Thoracic aorta (tissue), 2 donors: ENCODE data around the gene NF2. TPM values are rescaled to one million over a fixed set of nuclear protein-coding genes. Genes with fewer than 3 reads are reported as not detected.

Experiments used
- ATAC-seq: fragments of 150-250 bp; one replicate; pipeline ENCODE4 v1.8.0; 2017; ENCODE audit warnings: low read depth; ENCODE audit not compliant: insufficient number of reproducible peaks, low FRiP score
- DNase-seq: peaks from one replicate; pipeline ENCODE4 v3.0.0-alpha.2; 2020; ENCODE audit warnings: low spot score
- H3K27ac ChIP-seq, 2 donors: fragments of 200-600 bp; sonication (generic); 1 replicate in 1 of 2; 2 replicates in 1 of 2; pipeline ENCODE4 v1.5.1; 2016; ENCODE audit warnings: mild to moderate bottlenecking in 2 of 2, moderate library complexity in 2 of 2
- H3K27me3 ChIP-seq: fragments of 200-600 bp; sonication (generic); replicated peaks from 2 replicates; pipeline ENCODE4 v1.6.0; 2016; ENCODE audit warnings: mild to moderate bottlenecking; ENCODE audit not compliant: insufficient read depth
- H3K36me3 ChIP-seq: fragments of 200-600 bp; sonication (generic); one replicate; pipeline ENCODE4 v1.5.1; 2016
- H3K4me1 ChIP-seq, 2 donors: fragments of 200-600 bp; sonication (generic); 1 replicate in 1 of 2; 2 replicates in 1 of 2; pipeline versions ENCODE4 v1.5.1 to v1.6.0; 2016; ENCODE audit warnings: low read depth in 2 of 2, mild to moderate bottlenecking in 1 of 2; ENCODE audit not compliant: control insufficient read depth in 1 of 2
- H3K4me3 ChIP-seq: fragments of 200-600 bp; sonication (generic); 2 replicates; pipeline ENCODE4 v1.5.1; 2016; ENCODE audit warnings: mild to moderate bottlenecking
- H3K9me3 ChIP-seq: fragments of 200-600 bp; sonication (generic); 2 replicates; pipeline ENCODE4 v1.5.1; 2016
- CTCF ChIP-seq: fragments of 200-600 bp; sonication (generic); IDR thresholded peaks from one replicate; pipeline ENCODE4 v1.5.1; 2019; ENCODE audit warnings: antibody characterized with exemption
- total RNA-seq, 2 donors: library from RNA; depleted of rRNA; stranded (reverse); fragments of >200 nt; gene quantifications; one replicate each; pipeline versions ENCODE4 v1.1.0 to v1.2.3, GENCODE V29; 2016

Gene NF2
- total RNA-seq, 2 donors from 2014 or later, result 37.1 to 41.2 TPM

GRCh38 chr22:29683536-29683935 is 80.1 kb downstream of the NF2 start:
- H3K27me3 ChIP-seq, result no peaks in the 10 kb centered on the region
- ATAC-seq (no peak), DNase-seq (no peak)
- no peaks in the 10 kb centered on the region for H3K9me3 ChIP-seq
- no peak for TF ChIP-seq CTCF
- H3K4me1 ChIP-seq, result no peaks in the 10 kb centered on the region
- no peak overlapping the region for H3K4me3 ChIP-seq
- peaks cover 38% of the 10 kb centered on the region for H3K36me3 ChIP-seq
- H3K27ac ChIP-seq, result no peak overlapping the region

- no peaks in the 10 kb centered on the region for H3K9me3 ChIP-seq
- no peak for TF ChIP-seq CTCF
- H3K4me1 ChIP-seq, result no peaks in the 10 kb centered on the region
- DNase-seq (no peak), ATAC-seq (no peak)
- H3K4me3 ChIP-seq, result no peak overlapping the region
- peaks cover 32% of the 10 kb centered on the region for H3K36me3 ChIP-seq
- no peak overlapping the region for H3K27ac ChIP-seq
- no peaks in the 10 kb centered on the region for H3K27me3 ChIP-seq
Measured at GRCh38 chr22:29684244-29684643, 80.8 kb downstream of the NF2 start.

GRCh38 chr22:29689206-29689879 is 85.9 kb downstream of the NF2 start:
- no peak for DNase-seq
- H3K4me1 ChIP-seq, result no peaks in the 10 kb centered on the region
- H3K36me3 ChIP-seq, result peaks cover 16% of the 10 kb centered on the region
- H3K27ac ChIP-seq, result no peak overlapping the region
- no peak for TF ChIP-seq CTCF
- H3K27me3 ChIP-seq, result no peaks in the 10 kb centered on the region
- no peak for ATAC-seq
- H3K4me3 ChIP-seq, result no peak overlapping the region
- no peaks in the 10 kb centered on the region for H3K9me3 ChIP-seq

GRCh38 chr22:29689880-29690213 is 86.4 kb downstream of the NF2 start:
- Histone ChIP-seq H3K9me3 (no peaks in the 10 kb centered on the region), H3K27ac (no peak overlapping the region), H3K4me3 (no peak overlapping the region), H3K27me3 (no peaks in the 10 kb centered on the region), H3K36me3 (peaks cover 17% of the 10 kb centered on the region), H3K4me1 (no peaks in the 10 kb centered on the region)
- peak; percentile 34 for TF ChIP-seq CTCF
- DNase-seq (no peak), ATAC-seq (no peak)

- no peak for TF ChIP-seq CTCF
- no peaks in the 10 kb centered on the region for H3K4me1 ChIP-seq
- no peaks in the 10 kb centered on the region for H3K27me3 ChIP-seq
- ATAC-seq (no peak), DNase-seq (no peak)
- H3K9me3 ChIP-seq, result no peaks in the 10 kb centered on the region
- no peak overlapping the region for H3K27ac ChIP-seq
- H3K4me3 ChIP-seq, result no peak overlapping the region
- peaks cover 16% of the 10 kb centered on the region for H3K36me3 ChIP-seq
Measured at GRCh38 chr22:29690476-29690875, 87.0 kb downstream of the NF2 start.
